IMR-90 (cell line): Measurements from ENCODE around the gene ALDH1A2. TPM values are rescaled to one million over a fixed set of nuclear protein-coding genes. Genes with fewer than 3 reads are reported as not detected.

Experiments used
- ATAC-seq: fragments of 200-7000 bp; cut with Tn5 transposase; 2 replicates; pipeline ENCODE4 v1.9.1; 2020; ENCODE audit warnings: low read depth, mild to moderate bottlenecking, moderate library complexity
- BruUV-seq: library from RNA; stranded (reverse); fragments of 400-500 nt; replicated peaks from 2 replicates; lab custom pipeline; 2021; lab: Mats Ljungman, UMichigan
- CTCF ChIA-PET: fragments of 300-600 bp; formaldehyde crosslinking; extraction: SDS; loops from one replicate; lab custom pipeline; 2021; ENCODE audit warnings: antibody characterized with exemption; lab: Yijun Ruan, JAX
- POLR2A ChIA-PET: fragments of 300-600 bp; sonication (Branson Sonifier 250); formaldehyde crosslinking; loops from one replicate; lab custom pipeline; 2022; ENCODE audit warnings: antibody characterized with exemption; ENCODE audit not compliant: unreplicated experiment; lab: Charles Lee
- DNase-seq: peaks from one replicate; pipeline ENCODE4 v3.0.0; 2013
- H2AFZ ChIP-seq: replicated peaks from 2 replicates; pipeline ENCODE3; 2013; ENCODE audit warnings: low read length, mild to moderate bottlenecking; ENCODE audit not compliant: poor library complexity
- H2AK5ac ChIP-seq: 2 replicates; pipeline ENCODE4 v1.6.1; 2013; ENCODE audit warnings: low read depth, low read length, inconsistent platforms
- H2AK9ac ChIP-seq: replicated peaks from 2 replicates; pipeline ENCODE3; 2013; ENCODE audit warnings: mild to moderate bottlenecking, low read depth, low read length, moderate library complexity; ENCODE audit not compliant: poor library complexity
- H2BK120ac ChIP-seq: 2 replicates; pipeline ENCODE4 v1.6.1; 2013; ENCODE audit warnings: low read depth, low read length, inconsistent platforms
- H2BK15ac ChIP-seq: 3 replicates; pipeline ENCODE4 v1.6.1; 2013; ENCODE audit warnings: low read depth, low read length, inconsistent platforms
- H2BK20ac ChIP-seq: 2 replicates; pipeline ENCODE4 v1.6.1; 2013; ENCODE audit warnings: low read depth, mild to moderate bottlenecking, inconsistent platforms, low read length, moderate library complexity
- H2BK5ac ChIP-seq: 2 replicates; pipeline ENCODE4 v1.6.1; 2013; ENCODE audit warnings: mild to moderate bottlenecking, low read depth, low read length, inconsistent platforms; ENCODE audit not compliant: poor library complexity, severe bottlenecking
- H3K14ac ChIP-seq: replicated peaks from 2 replicates; pipeline ENCODE4 v1.6.1; 2013; ENCODE audit warnings: low read depth, low read length, inconsistent platforms
- H3K18ac ChIP-seq: 2 replicates; pipeline ENCODE4 v1.6.1; 2013; ENCODE audit warnings: low read depth, low read length, control low read depth
- H3K23ac ChIP-seq: 2 replicates; pipeline ENCODE4 v1.6.1; 2013; ENCODE audit warnings: low read depth, low read length, inconsistent platforms
- H3K27ac ChIP-seq: 2 replicates; pipeline ENCODE4 v1.5.1; 2013; ENCODE audit warnings: mild to moderate bottlenecking, control low read depth, low read length; ENCODE audit not compliant: insufficient read depth
- H3K27me3 ChIP-seq: 2 replicates; pipeline ENCODE4 v1.6.1; 2013; ENCODE audit warnings: low read length; ENCODE audit not compliant: control insufficient read depth, insufficient read depth
- H3K36me3 ChIP-seq: 2 replicates; pipeline ENCODE4 v1.6.1; 2013; ENCODE audit warnings: low read length, mixed read lengths; ENCODE audit not compliant: control insufficient read depth, insufficient read depth
- H3K4ac ChIP-seq: 2 replicates; pipeline ENCODE4 v1.6.1; 2013; ENCODE audit warnings: low read depth, low read length, inconsistent platforms
- H3K4me1 ChIP-seq: 2 replicates; pipeline ENCODE4 v1.6.1; 2013; ENCODE audit warnings: low read length, mixed read lengths; ENCODE audit not compliant: control insufficient read depth, insufficient read depth
- H3K4me2 ChIP-seq: 2 replicates; pipeline ENCODE4 v1.6.1; 2013; ENCODE audit warnings: low read depth, mild to moderate bottlenecking, control low read depth, low read length, moderate library complexity
- H3K4me3 ChIP-seq: 2 replicates; pipeline ENCODE4 v1.5.1; 2013; ENCODE audit warnings: low read depth, mild to moderate bottlenecking, control low read depth, low read length, moderate library complexity; ENCODE audit not compliant: insufficient read depth
- H3K56ac ChIP-seq: 2 replicates; pipeline ENCODE4 v1.6.1; 2013; ENCODE audit warnings: low read length, inconsistent platforms; ENCODE audit not compliant: insufficient read depth; ENCODE audit errors: extremely low read depth
- H3K79me1 ChIP-seq, 2 experiments: 2 replicates each; pipeline ENCODE4 v1.6.1; 2013; ENCODE audit warnings: low read length in 2 of 2, inconsistent platforms in 1 of 2, low read depth in 1 of 2
- H3K9ac ChIP-seq: 2 replicates; pipeline ENCODE4 v1.6.1; 2013; ENCODE audit warnings: low read depth, low read length, control low read depth
- H3K9me1 ChIP-seq: 2 replicates; pipeline ENCODE4 v1.6.1; 2013; ENCODE audit warnings: low read length, inconsistent platforms; ENCODE audit not compliant: insufficient read depth
- H3K9me3 ChIP-seq: 2 replicates; pipeline ENCODE4 v1.6.1; 2013; ENCODE audit warnings: low read length; ENCODE audit not compliant: control insufficient read depth, insufficient read depth
- H4K20me1 ChIP-seq: 2 replicates; pipeline ENCODE4 v1.6.1; 2013; ENCODE audit warnings: low read length, inconsistent platforms; ENCODE audit not compliant: insufficient read depth
- H4K5ac ChIP-seq: 2 replicates; pipeline ENCODE4 v1.6.1; 2013; ENCODE audit warnings: mild to moderate bottlenecking, low read depth, low read length, control low read depth
- H4K8ac ChIP-seq, 2 experiments: 2 replicates each; pipeline ENCODE4 v1.6.1; 2013; ENCODE audit warnings: low read depth in 2 of 2, low read length in 2 of 2, control low read depth in 1 of 2, inconsistent platforms in 1 of 2
- H4K91ac ChIP-seq: 2 replicates; pipeline ENCODE4 v1.6.1; 2013; ENCODE audit warnings: low read depth, low read length, inconsistent platforms; ENCODE audit not compliant: insufficient read depth
- CTCF ChIP-seq: conservative IDR thresholded peaks from 2 replicates; pipeline ENCODE4 v1.5.1; 2012; ENCODE audit warnings: mild to moderate bottlenecking, low read depth, low read length, improper control_type of control experiment
- MAZ ChIP-seq: IDR thresholded peaks from 2 replicates; pipeline ENCODE4 v1.6.1; 2012; ENCODE audit warnings: low read depth, mild to moderate bottlenecking, low read length, improper control_type of control experiment, moderate library complexity, borderline replicate concordance
- WGBS, 2 experiments: methylation state at CpG; one replicate each; pipeline versions ENCODE4 v1.1.5 to v1.1.7; 2013; ENCODE audit warnings: missing lambda C conversion rate in 2 of 2; ENCODE audit not compliant: insufficient read length in 1 of 2; ENCODE audit errors: extremely low coverage in 2 of 2; 5-methylcytosine and 5-hydroxymethylcytosine counted together
- dilution Hi-C: fragments of 300-500 bp; cut with HindIII; formaldehyde crosslinking; loops from one replicate; pipeline ENCODE4 v1.14.3; 2018; ENCODE audit warnings: low sequenced_read_pairs; ENCODE audit not compliant: unreplicated experiment
- in situ Hi-C: fragments of 300-500 bp; cut with MboI; formaldehyde crosslinking; loops from 3 replicates; pipeline ENCODE4 v1.14.3; 2019; ENCODE audit warnings: low sequenced_read_pairs, inconsistent platforms, mixed read lengths
- intact Hi-C: fragments of 100-400 bp; cut with micrococcal nuclease; formaldehyde crosslinking; loops from 2 replicates; pipeline ENCODE4 v1.10.0; 2022
- polyA plus RNA-seq, 3 experiments: library from polyadenylated mRNA; depleted of rRNA; stranded (reverse); fragments of >200 nt; gene quantifications; 2 replicates each; pipeline ENCODE4 v1.2.3, GENCODE V29; 2012; ENCODE audit warnings: low replicate concordance in 1 of 3
- total RNA-seq: library from RNA; depleted of rRNA; stranded (reverse); fragments of >200 nt; gene quantifications from 2 replicates; pipeline ENCODE4 v1.2.3, GENCODE V29; 2012

ALDH1A2 gene
- total and polyA plus RNA-seq, 2 of the 4 experiments (the other 2 are of a cell fraction): not detected

GRCh38 chr15:57914350-57915055 lies 151.0 kb downstream of the ALDH1A2 start:
- H3K23ac ChIP-seq: no peak overlapping the region
- no peak overlapping the region for H4K8ac ChIP-seq
- no peak overlapping the region for H2AK5ac ChIP-seq
- no peaks in the 10 kb centered on the region for H3K79me1 ChIP-seq
- peaks cover 1% of the 10 kb centered on the region for H3K27me3 ChIP-seq
- no peaks in the 10 kb centered on the region for H3K36me3 ChIP-seq
- H2AFZ ChIP-seq: no peak overlapping the region
- no peak overlapping the region for H3K9ac ChIP-seq
- H3K4me3 ChIP-seq: no peak overlapping the region
- no peak for DNase-seq
- BruUV-seq: no TSS peak
- H4K91ac ChIP-seq: no peak overlapping the region
- no peak overlapping the region for H3K18ac ChIP-seq
- no peak overlapping the region for H3K4me2 ChIP-seq
- no peaks in the 10 kb centered on the region for H3K9me3 ChIP-seq
- ChIA-PET POLR2A (no interaction called here), CTCF (no interaction called here)
- H2BK15ac ChIP-seq: no peak overlapping the region
- TF ChIP-seq MAZ (no peak), CTCF (no peak)
- no peak for ATAC-seq
- no peaks in the 10 kb centered on the region for H3K4me1 ChIP-seq
- dilution Hi-C loops: no loop called here
- H2BK5ac ChIP-seq: no peak overlapping the region
- H2BK20ac ChIP-seq: no peak overlapping the region
- H2BK120ac ChIP-seq: no peak overlapping the region
- H3K27ac ChIP-seq: no peak overlapping the region
- H2AK9ac ChIP-seq: no peak overlapping the region
- no peak overlapping the region for H3K4ac ChIP-seq
- intact Hi-C loops: no loop called here
- H4K5ac ChIP-seq: no peak overlapping the region
- no peak overlapping the region for H3K56ac ChIP-seq
- H3K9me1 ChIP-seq: no peaks in the 10 kb centered on the region
- in situ Hi-C loops: no loop called here
- no peak overlapping the region for H3K14ac ChIP-seq
- WGBS, 2 experiments: no CpG with 5 or more reads among the region's 9 CpGs
- no peaks in the 10 kb centered on the region for H4K20me1 ChIP-seq
